ENCODE measurements around the gene PDE9A.

DNA sequence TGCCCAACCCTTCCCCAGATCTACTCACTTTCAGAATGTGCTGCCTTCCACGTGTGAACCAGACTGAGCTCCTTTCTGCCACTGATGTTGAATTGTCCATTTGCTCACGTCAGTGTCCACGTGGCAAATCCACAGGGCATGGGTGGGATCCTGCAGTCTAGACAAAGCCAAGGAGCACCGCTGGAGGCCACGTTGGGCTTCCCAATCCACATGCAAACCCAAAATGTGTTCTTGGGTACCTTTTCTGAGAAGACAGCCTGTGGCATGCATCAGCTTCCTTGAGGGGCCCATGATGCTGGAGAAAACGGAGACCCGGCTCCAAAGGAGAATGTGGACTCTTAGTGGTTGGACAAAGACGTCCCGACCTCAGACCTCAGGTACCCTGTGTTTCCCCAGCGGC lies 87.6 kb downstream of the PDE9A start:
- TF ChIP-seq, protein P1, sequence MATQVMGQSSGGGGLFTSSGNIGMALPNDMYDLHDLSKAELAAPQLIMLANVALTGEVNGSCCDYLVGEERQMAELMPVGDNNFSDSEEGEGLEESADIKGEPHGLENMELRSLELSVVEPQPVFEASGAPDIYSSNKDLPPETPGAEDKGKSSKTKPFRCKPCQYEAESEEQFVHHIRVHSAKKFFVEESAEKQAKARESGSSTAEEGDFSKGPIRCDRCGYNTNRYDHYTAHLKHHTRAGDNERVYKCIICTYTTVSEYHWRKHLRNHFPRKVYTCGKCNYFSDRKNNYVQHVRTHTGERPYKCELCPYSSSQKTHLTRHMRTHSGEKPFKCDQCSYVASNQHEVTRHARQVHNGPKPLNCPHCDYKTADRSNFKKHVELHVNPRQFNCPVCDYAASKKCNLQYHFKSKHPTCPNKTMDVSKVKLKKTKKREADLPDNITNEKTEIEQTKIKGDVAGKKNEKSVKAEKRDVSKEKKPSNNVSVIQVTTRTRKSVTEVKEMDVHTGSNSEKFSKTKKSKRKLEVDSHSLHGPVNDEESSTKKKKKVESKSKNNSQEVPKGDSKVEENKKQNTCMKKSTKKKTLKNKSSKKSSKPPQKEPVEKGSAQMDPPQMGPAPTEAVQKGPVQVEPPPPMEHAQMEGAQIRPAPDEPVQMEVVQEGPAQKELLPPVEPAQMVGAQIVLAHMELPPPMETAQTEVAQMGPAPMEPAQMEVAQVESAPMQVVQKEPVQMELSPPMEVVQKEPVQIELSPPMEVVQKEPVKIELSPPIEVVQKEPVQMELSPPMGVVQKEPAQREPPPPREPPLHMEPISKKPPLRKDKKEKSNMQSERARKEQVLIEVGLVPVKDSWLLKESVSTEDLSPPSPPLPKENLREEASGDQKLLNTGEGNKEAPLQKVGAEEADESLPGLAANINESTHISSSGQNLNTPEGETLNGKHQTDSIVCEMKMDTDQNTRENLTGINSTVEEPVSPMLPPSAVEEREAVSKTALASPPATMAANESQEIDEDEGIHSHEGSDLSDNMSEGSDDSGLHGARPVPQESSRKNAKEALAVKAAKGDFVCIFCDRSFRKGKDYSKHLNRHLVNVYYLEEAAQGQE (IDR thresholded peaks at IDR 0.05; ENCODE audit: low read depth), result no peak
- TF ChIP-seq, protein P2, sequence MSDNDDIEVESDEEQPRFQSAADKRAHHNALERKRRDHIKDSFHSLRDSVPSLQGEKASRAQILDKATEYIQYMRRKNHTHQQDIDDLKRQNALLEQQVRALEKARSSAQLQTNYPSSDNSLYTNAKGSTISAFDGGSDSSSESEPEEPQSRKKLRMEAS (IDR thresholded peaks at IDR 0.05), result no peak
- TF ChIP-seq CREB1 (IDR thresholded peaks at IDR 0.05; ENCODE audit: low read depth) (no peak), CEBPB (IDR thresholded peaks at IDR 0.05) (no peak), EP300 (IDR thresholded peaks at IDR 0.05; ENCODE audit: borderline replicate concordance) (no peak), TAF1 (IDR thresholded peaks at IDR 0.05; ENCODE audit: low read depth) (no peak), YY1 (IDR thresholded peaks at IDR 0.05; ENCODE audit: low read depth) (no peak)

All from Ishikawa (cell line).